ENCODE data around the gene DPPA3.
"Not testable (repeated sequence)": the region's sequence is repeated elsewhere in the genome, so short reads cannot be mapped to it uniquely, and the experiment has no call there.

Gene DPPA3

GRCh38 chr12:7711133-7711532 lies at the start of gene DPPA3:
Gene DPPA3 (plus strand): TSS chr12:7711433. CDS start chr12:7711571, 138 bp downstream.
- Histone ChIP-seq H3K36me3 (ENCODE audit: control insufficient read depth in 1 of 2, insufficient read depth in 2 of 2, low read length in 2 of 2) (no peaks in the 10 kb centered on the region), H3K4me3 (ENCODE audit: low read depth in 1 of 2, low read length in 2 of 2) (no peak within 1 kb of the TSS), H3K27ac (ENCODE audit: low read length) (no peak within 1 kb of the TSS), H3K9me3 (ENCODE audit: control insufficient read depth in 1 of 2, low read length in 2 of 2) (no peaks in the 10 kb centered on the region), H3K27me3 (ENCODE audit: low read depth, low read length) (no peaks in the 10 kb centered on the region), H3K4me1 (ENCODE audit: control insufficient read depth in 1 of 2, insufficient read depth in 2 of 2, low read length in 2 of 2) (no peaks in the 10 kb centered on the region)

- Histone ChIP-seq H3K36me3 (ENCODE audit: control insufficient read depth in 1 of 2, insufficient read depth in 2 of 2, low read length in 2 of 2) (no peaks in the 10 kb centered on the region), H3K27me3 (ENCODE audit: low read depth, low read length) (no peaks in the 10 kb centered on the region), H3K4me3 (ENCODE audit: low read depth in 1 of 2, low read length in 2 of 2) (no peak overlapping the region), H3K4me1 (ENCODE audit: control insufficient read depth in 1 of 2, insufficient read depth in 2 of 2, low read length in 2 of 2) (no peaks in the 10 kb centered on the region), H3K9me3 (ENCODE audit: control insufficient read depth in 1 of 2, low read length in 2 of 2) (no peaks in the 10 kb centered on the region), H3K27ac (ENCODE audit: low read length) (no peak overlapping the region)
These were observed 49.5 kb upstream of the DPPA3 start for GRCh38 chr12:7661741-7662140.

- Histone ChIP-seq H3K27me3 (ENCODE audit: low read depth, low read length) (no peaks in the 10 kb centered on the region), H3K27ac (ENCODE audit: low read length) (no peak overlapping the region), H3K9me3 (ENCODE audit: control insufficient read depth in 1 of 2, low read length in 2 of 2) (no peaks in the 10 kb centered on the region), H3K4me3 (ENCODE audit: low read depth in 1 of 2, low read length in 2 of 2) (no peak overlapping the region), H3K4me1 (ENCODE audit: control insufficient read depth in 1 of 2, insufficient read depth in 2 of 2, low read length in 2 of 2) (no peaks in the 10 kb centered on the region), H3K36me3 (ENCODE audit: control insufficient read depth in 1 of 2, insufficient read depth in 2 of 2, low read length in 2 of 2) (no peaks in the 10 kb centered on the region)
These were observed 44.6 kb upstream of the DPPA3 start for GRCh38 chr12:7666595-7666994.

GRCh38 chr12:7667125-7667524 lies 44.1 kb upstream of the DPPA3 start:
- no peaks in the 10 kb centered on the region for H3K36me3 ChIP-seq (ENCODE audit: control insufficient read depth in 1 of 2, insufficient read depth in 2 of 2, low read length in 2 of 2)
- H3K27ac ChIP-seq (ENCODE audit: low read length) = no peak overlapping the region
- H3K9me3 ChIP-seq (ENCODE audit: control insufficient read depth in 1 of 2, low read length in 2 of 2) = no peaks in the 10 kb centered on the region
- no peak overlapping the region for H3K4me3 ChIP-seq (ENCODE audit: low read depth in 1 of 2, low read length in 2 of 2)
- no peaks in the 10 kb centered on the region for H3K4me1 ChIP-seq (ENCODE audit: control insufficient read depth in 1 of 2, insufficient read depth in 2 of 2, low read length in 2 of 2)
- H3K27me3 ChIP-seq (ENCODE audit: low read depth, low read length) = no peaks in the 10 kb centered on the region

DNA sequence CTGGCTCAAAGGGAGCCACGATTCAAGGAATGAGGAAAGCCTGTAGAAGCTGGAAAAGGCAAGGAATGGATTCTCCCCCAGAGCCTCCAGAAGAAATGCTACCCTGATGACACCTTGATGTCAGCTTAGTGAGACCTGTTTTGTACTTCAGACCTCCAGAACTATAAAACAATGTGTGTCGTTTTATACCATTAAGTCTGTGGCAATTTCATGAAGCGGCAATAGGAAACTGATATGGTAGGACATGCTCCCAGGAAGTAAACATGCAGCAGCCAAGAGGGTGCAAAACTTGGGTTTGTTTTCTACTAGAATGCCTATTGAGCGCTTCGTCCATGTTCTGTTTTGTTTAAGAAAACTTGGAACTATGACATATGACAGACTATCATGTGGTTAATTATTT lies 43.1 kb upstream of the DPPA3 start:
- Histone ChIP-seq H3K4me1 (ENCODE audit: control insufficient read depth in 1 of 2, insufficient read depth in 2 of 2, low read length in 2 of 2) (no peaks in the 10 kb centered on the region), H3K4me3 (ENCODE audit: low read depth in 1 of 2, low read length in 2 of 2) (no peak overlapping the region), H3K36me3 (ENCODE audit: control insufficient read depth in 1 of 2, insufficient read depth in 2 of 2, low read length in 2 of 2) (no peaks in the 10 kb centered on the region), H3K9me3 (ENCODE audit: control insufficient read depth in 1 of 2, low read length in 2 of 2) (no peaks in the 10 kb centered on the region), H3K27me3 (ENCODE audit: low read depth, low read length) (no peaks in the 10 kb centered on the region), H3K27ac (ENCODE audit: low read length) (no peak overlapping the region)

- H3K27me3 ChIP-seq (ENCODE audit: low read depth, low read length); H3K9me3 ChIP-seq (ENCODE audit: control insufficient read depth in 1 of 2, low read length in 2 of 2): not testable (repeated sequence)
These were observed 35.8 kb upstream of the DPPA3 start for GRCh38 chr12:7675455-7675854.

DNA sequence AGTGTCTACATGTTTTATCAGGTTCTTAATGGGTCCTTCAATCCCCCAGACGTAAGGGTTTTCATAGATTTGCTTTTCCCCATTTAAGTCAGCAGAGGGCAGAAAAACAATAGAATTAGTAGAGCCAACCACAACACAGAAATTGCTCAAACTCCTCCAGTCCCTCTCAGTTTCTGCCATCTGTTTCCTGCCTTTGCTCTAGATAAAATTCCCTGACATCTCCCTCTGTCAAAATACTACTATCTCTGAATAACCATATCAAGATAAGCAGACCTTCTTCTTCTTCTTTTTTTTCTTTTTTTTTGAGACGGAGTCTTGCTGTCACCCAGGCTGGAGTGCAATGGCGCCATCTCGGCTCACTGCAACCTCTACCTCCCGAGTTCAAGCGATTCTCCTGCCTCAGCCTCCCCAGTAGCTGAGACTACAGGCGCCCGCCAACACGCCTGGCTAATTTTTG lies 33.8 kb upstream of the DPPA3 start:
- not testable (repeated sequence) for H3K4me3 ChIP-seq (ENCODE audit: low read depth in 1 of 2, low read length in 2 of 2); H3K9me3 ChIP-seq (ENCODE audit: control insufficient read depth in 1 of 2, low read length in 2 of 2); H3K27me3 ChIP-seq (ENCODE audit: low read depth, low read length); H3K36me3 ChIP-seq (ENCODE audit: control insufficient read depth in 1 of 2, insufficient read depth in 2 of 2, low read length in 2 of 2); H3K4me1 ChIP-seq (ENCODE audit: control insufficient read depth in 1 of 2, insufficient read depth in 2 of 2, low read length in 2 of 2); H3K27ac ChIP-seq (ENCODE audit: low read length)

More at GRCh38 chr12:7675455-7675854, 35.8 kb upstream of the DPPA3 start:
- not testable (repeated sequence) for H3K27ac ChIP-seq (ENCODE audit: low read length); H3K36me3 ChIP-seq (ENCODE audit: control insufficient read depth in 1 of 2, insufficient read depth in 2 of 2, low read length in 2 of 2); H3K4me3 ChIP-seq (ENCODE audit: low read depth in 1 of 2, low read length in 2 of 2); H3K4me1 ChIP-seq (ENCODE audit: control insufficient read depth in 1 of 2, insufficient read depth in 2 of 2, low read length in 2 of 2)

DNA sequence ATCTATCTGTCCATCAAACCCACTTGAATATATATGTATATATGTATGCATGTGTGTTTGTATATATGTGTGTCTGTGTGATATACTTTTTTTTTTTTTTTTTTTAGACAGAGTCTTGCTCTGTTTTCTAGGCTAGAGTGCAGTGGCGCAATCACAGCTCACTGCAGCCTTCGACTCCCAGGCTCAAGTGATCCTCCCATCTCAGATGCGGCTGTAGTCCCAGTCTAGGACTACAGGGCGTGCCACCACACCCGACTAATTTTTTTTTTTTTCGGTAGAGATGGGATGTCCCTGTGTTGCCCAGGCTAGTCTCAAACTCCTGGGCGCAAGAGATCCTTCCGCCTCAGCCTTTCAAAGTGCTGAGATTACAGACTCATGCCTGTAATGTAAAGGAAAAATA lies 32.5 kb upstream of the DPPA3 start:
- H3K27me3 ChIP-seq (ENCODE audit: low read depth, low read length) = no peaks in the 10 kb centered on the region
- H3K36me3 ChIP-seq (ENCODE audit: control insufficient read depth in 1 of 2, insufficient read depth in 2 of 2, low read length in 2 of 2) = no peaks in the 10 kb centered on the region
- no peak overlapping the region for H3K27ac ChIP-seq (ENCODE audit: low read length)
- H3K4me1 ChIP-seq (ENCODE audit: control insufficient read depth in 1 of 2, insufficient read depth in 2 of 2, low read length in 2 of 2) = no peaks in the 10 kb centered on the region
- H3K4me3 ChIP-seq (ENCODE audit: low read depth in 1 of 2, low read length in 2 of 2) = no peak overlapping the region
- H3K9me3 ChIP-seq (ENCODE audit: control insufficient read depth in 1 of 2, low read length in 2 of 2) = no peaks in the 10 kb centered on the region

- no peaks in the 10 kb centered on the region for H3K27me3 ChIP-seq (ENCODE audit: low read depth, low read length)
- H3K4me3 ChIP-seq (ENCODE audit: low read depth in 1 of 2, low read length in 2 of 2) = no peak overlapping the region
- no peaks in the 10 kb centered on the region for H3K4me1 ChIP-seq (ENCODE audit: control insufficient read depth in 1 of 2, insufficient read depth in 2 of 2, low read length in 2 of 2)
- H3K27ac ChIP-seq (ENCODE audit: low read length) = no peak overlapping the region
- H3K36me3 ChIP-seq (ENCODE audit: control insufficient read depth in 1 of 2, insufficient read depth in 2 of 2, low read length in 2 of 2) = no peaks in the 10 kb centered on the region
- H3K9me3 ChIP-seq (ENCODE audit: control insufficient read depth in 1 of 2, low read length in 2 of 2) = no peaks in the 10 kb centered on the region
These were observed 31.8 kb upstream of the DPPA3 start for GRCh38 chr12:7679251-7680045.

DNA sequence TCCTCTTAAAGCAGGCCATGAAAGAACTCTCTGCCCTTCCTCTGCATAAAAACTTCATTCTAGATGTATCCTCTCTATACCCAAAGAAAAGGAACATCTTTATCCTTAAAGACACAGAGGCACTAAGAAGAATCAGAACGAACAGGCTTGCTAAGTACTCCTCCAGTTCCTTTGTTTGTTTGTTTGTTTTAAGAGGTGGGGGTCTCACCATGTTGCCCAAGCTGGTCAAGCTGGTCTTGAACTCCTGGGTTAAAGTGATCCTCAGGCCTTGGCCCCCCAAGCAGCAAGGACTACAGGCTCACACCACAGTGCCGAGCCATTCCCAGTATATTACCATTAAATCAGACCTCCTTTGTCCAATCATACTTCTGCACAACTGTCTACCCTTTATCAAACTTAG lies 29.7 kb upstream of the DPPA3 start:
- no peaks in the 10 kb centered on the region for H3K36me3 ChIP-seq (ENCODE audit: control insufficient read depth in 1 of 2, insufficient read depth in 2 of 2, low read length in 2 of 2)
- no peaks in the 10 kb centered on the region for H3K4me1 ChIP-seq (ENCODE audit: control insufficient read depth in 1 of 2, insufficient read depth in 2 of 2, low read length in 2 of 2)
- H3K27me3 ChIP-seq (ENCODE audit: low read depth, low read length) = no peaks in the 10 kb centered on the region
- H3K9me3 ChIP-seq (ENCODE audit: control insufficient read depth in 1 of 2, low read length in 2 of 2) = no peaks in the 10 kb centered on the region
- no peak overlapping the region for H3K27ac ChIP-seq (ENCODE audit: low read length)
- H3K4me3 ChIP-seq (ENCODE audit: low read depth in 1 of 2, low read length in 2 of 2) = no peak overlapping the region

- Histone ChIP-seq H3K27ac (ENCODE audit: low read length) (no peak overlapping the region), H3K36me3 (ENCODE audit: control insufficient read depth in 1 of 2, insufficient read depth in 2 of 2, low read length in 2 of 2) (no peaks in the 10 kb centered on the region), H3K4me3 (ENCODE audit: low read depth in 1 of 2, low read length in 2 of 2) (no peak overlapping the region), H3K9me3 (ENCODE audit: control insufficient read depth in 1 of 2, low read length in 2 of 2) (no peaks in the 10 kb centered on the region), H3K27me3 (ENCODE audit: low read depth, low read length) (no peaks in the 10 kb centered on the region), H3K4me1 (ENCODE audit: control insufficient read depth in 1 of 2, insufficient read depth in 2 of 2, low read length in 2 of 2) (no peaks in the 10 kb centered on the region)
These were observed 17.4 kb upstream of the DPPA3 start for GRCh38 chr12:7693793-7694192.
